Measurements from ENCODE around the gene LRTM2. TPM values are rescaled to one million over a fixed set of nuclear protein-coding genes. Genes with fewer than 3 reads are reported as not detected.

LRTM2 gene
- not detected in 2 replicates for total RNA-seq

GRCh38 chr12:1820191-1820895 is at the start of gene LRTM2:
LRTM2 (plus strand) TSS chr12:1820565; CDS start chr12:1828149, 7,584 bp downstream.

Other genes starting within 250 kb of the LRTM2 start
- 6.0 and 7.1 TPM in 2 replicates for gene FBXL14, start 226.0 kb upstream of the LRTM2 start, total RNA-seq
- gene WNT5B, start 191.3 kb upstream of the LRTM2 start, total RNA-seq: 14.7 and 30.3 TPM in 2 replicates
- gene ADIPOR2, start 129.5 kb upstream of the LRTM2 start, total RNA-seq: 25.6 and 27.7 TPM in 2 replicates
- 0.43 and 0.55 TPM in 2 replicates for gene CACNA2D4, start 98.1 kb downstream of the LRTM2 start, total RNA-seq
- 7.3 and 9.0 TPM in 2 replicates for gene DCP1B, start 183.9 kb downstream of the LRTM2 start, total RNA-seq
- gene CACNA1C, start 232.4 kb downstream of the LRTM2 start, total RNA-seq: 5.0 and 10.1 TPM in 2 replicates